CD4-positive, alpha-beta T cell (primary cell): ENCODE data around the gene SLC25A39. TPM values are rescaled to one million over a fixed set of nuclear protein-coding genes. Genes with fewer than 3 reads are reported as not detected.

Source experiments
- ATAC-seq: fragments of 200-7000 bp; cut with Tn5 transposase; one replicate; pipeline ENCODE4 v1.10.0; 2022; ENCODE audit warnings: mild to moderate bottlenecking; ENCODE audit not compliant: poor library complexity
- CTCF ChIA-PET: fragments of 350-600 bp; sonication (Branson Sonifier 250); formaldehyde crosslinking; loops from one replicate; lab custom pipeline; 2021; ENCODE audit warnings: antibody characterized with exemption, inconsistent platforms; lab: Charles Lee
- POLR2A ChIA-PET: fragments of 350-600 bp; sonication (Branson Sonifier 250); formaldehyde crosslinking; loops from one replicate; lab custom pipeline; 2021; ENCODE audit warnings: antibody characterized with exemption, inconsistent platforms; lab: Charles Lee
- DNase-seq, 14 experiments: peaks; one replicate each; pipeline ENCODE4 v3.0.0-alpha.2; 2013 to 2020; ENCODE audit warnings: mixed read lengths in 2 of 14
- H3K27ac ChIP-seq, 2 donors: one replicate each; pipeline versions ENCODE4 v1.5.1 to v1.7.0; 2013; ENCODE audit warnings: low read length in 2 of 2, low read depth in 1 of 2, mild to moderate bottlenecking in 1 of 2
- H3K27me3 ChIP-seq, 2 experiments: 1 replicate in 1 of 2; 2 replicates in 1 of 2; pipeline versions ENCODE4 v1.6.1 to v1.7.0; 2013; ENCODE audit warnings: low read length in 2 of 2, control low read depth in 1 of 2, mild to moderate bottlenecking in 1 of 2, moderate library complexity in 1 of 2; ENCODE audit not compliant: insufficient read depth in 2 of 2, control insufficient read depth in 1 of 2
- H3K36me3 ChIP-seq: one replicate; pipeline ENCODE4 v1.6.1; 2013; ENCODE audit warnings: low read length, control low read depth; ENCODE audit not compliant: insufficient read depth
- H3K4me1 ChIP-seq: one replicate; pipeline ENCODE4 v1.6.1; 2013; ENCODE audit warnings: low read length, control low read depth; ENCODE audit not compliant: insufficient read depth
- H3K4me3 ChIP-seq: one replicate; pipeline ENCODE4 v1.5.1; 2013; ENCODE audit warnings: mild to moderate bottlenecking, low read length, moderate library complexity
- H3K9me3 ChIP-seq, 2 experiments: 1 replicate in 1 of 2; 2 replicates in 1 of 2; pipeline versions ENCODE4 v1.6.1 to v1.7.0; 2013; ENCODE audit warnings: low read length in 2 of 2, mild to moderate bottlenecking in 2 of 2, control low read depth in 1 of 2, moderate library complexity in 1 of 2; ENCODE audit not compliant: control insufficient read depth in 1 of 2, insufficient read depth in 1 of 2
- H3K27ac Mint-ChIP-seq: one replicate; pipeline ENCODE4 v1.8.0; 2020; ENCODE audit warnings: mixed read lengths
- H3K27me3 Mint-ChIP-seq: one replicate; pipeline ENCODE4 v1.8.0; 2021; ENCODE audit warnings: mixed read lengths
- H3K36me3 Mint-ChIP-seq: one replicate; pipeline ENCODE4 v1.8.0; 2021; ENCODE audit warnings: low read depth, mixed read lengths
- H3K4me1 Mint-ChIP-seq: one replicate; pipeline ENCODE4 v1.8.0; 2021; ENCODE audit warnings: low read depth, mixed read lengths
- H3K4me3 Mint-ChIP-seq: one replicate; pipeline ENCODE4 v1.8.0; 2020; ENCODE audit warnings: mild to moderate bottlenecking, mixed read lengths
- H3K9me3 Mint-ChIP-seq: one replicate; pipeline ENCODE4 v1.8.0; 2020; ENCODE audit warnings: mixed read lengths
- intact Hi-C, 2 experiments: fragments of 100-400 bp; cut with DNase I in 1 of 2; cut with micrococcal nuclease in 1 of 2; formaldehyde crosslinking; loops; one replicate each; pipeline versions ENCODE4 v1.15.1 to v1.9.0; 2023 to 2025; cut with DNase I, micrococcal nuclease
- total RNA-seq, 174 experiments: library from RNA in 2 of 174; stranded (reverse) in 2 of 174; gene quantifications; one replicate each; pipeline ENCODE4 v1.2.3 and lab custom pipeline; 2021 to 2026
- TF ChIP-seq, protein P1 (sequence below): fragments of 200-600 bp; IDR thresholded peaks from one replicate; pipeline ENCODE4 v1.8.0; 2022; ENCODE audit warnings: antibody characterized with exemption, mild to moderate bottlenecking

Gene SLC25A39
- total RNA-seq, 2 experiments from 2014 or later = 55.5 to 65.5 TPM

DNA sequence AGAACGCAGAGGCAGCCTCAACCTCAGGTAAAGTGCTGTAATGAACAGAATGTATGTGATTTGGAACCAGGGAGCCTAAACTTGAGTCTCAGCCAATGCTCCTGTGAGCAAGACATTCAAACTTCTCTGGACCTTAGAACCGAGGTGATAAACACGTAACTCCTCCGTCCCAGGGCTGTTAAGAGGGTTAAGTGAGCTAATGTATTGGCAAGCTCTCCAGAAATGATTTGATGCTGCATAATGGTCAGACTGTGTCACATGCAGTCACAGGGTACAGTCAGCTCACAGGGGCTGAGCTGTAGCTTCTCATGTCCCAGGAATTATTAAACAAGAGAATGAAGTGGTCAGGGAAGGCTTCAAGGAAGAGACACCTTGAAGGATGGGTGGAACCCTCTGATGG is 46.6 kb downstream of the SLC25A39 start:
- Mint-ChIP-seq H3K9me3 (no peaks in the 10 kb centered on the region), H3K4me3 (no peak overlapping the region), H3K4me1 (no peaks in the 10 kb centered on the region), H3K36me3 (no peaks in the 10 kb centered on the region), H3K27me3 (peaks cover 9% of the 10 kb centered on the region), H3K27ac (no peak overlapping the region)
- Histone ChIP-seq H3K27ac (no peak overlapping the region), H3K27me3 (no peaks in the 10 kb centered on the region), H3K4me1 (peaks cover 13% of the 10 kb centered on the region), H3K9me3 (no peaks in the 10 kb centered on the region), H3K4me3 (no peak overlapping the region), H3K36me3 (no peaks in the 10 kb centered on the region)
- CTCF ChIA-PET = no interaction called here
- DNase-seq (no peak), ATAC-seq (no peak)
- POLR2A ChIA-PET = no interaction called here
- TF ChIP-seq, protein P1, sequence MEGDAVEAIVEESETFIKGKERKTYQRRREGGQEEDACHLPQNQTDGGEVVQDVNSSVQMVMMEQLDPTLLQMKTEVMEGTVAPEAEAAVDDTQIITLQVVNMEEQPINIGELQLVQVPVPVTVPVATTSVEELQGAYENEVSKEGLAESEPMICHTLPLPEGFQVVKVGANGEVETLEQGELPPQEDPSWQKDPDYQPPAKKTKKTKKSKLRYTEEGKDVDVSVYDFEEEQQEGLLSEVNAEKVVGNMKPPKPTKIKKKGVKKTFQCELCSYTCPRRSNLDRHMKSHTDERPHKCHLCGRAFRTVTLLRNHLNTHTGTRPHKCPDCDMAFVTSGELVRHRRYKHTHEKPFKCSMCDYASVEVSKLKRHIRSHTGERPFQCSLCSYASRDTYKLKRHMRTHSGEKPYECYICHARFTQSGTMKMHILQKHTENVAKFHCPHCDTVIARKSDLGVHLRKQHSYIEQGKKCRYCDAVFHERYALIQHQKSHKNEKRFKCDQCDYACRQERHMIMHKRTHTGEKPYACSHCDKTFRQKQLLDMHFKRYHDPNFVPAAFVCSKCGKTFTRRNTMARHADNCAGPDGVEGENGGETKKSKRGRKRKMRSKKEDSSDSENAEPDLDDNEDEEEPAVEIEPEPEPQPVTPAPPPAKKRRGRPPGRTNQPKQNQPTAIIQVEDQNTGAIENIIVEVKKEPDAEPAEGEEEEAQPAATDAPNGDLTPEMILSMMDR = no peak
- intact Hi-C loops = no loop called here

- Mint-ChIP-seq H3K36me3 (no peaks in the 10 kb centered on the region), H3K4me1 (no peaks in the 10 kb centered on the region), H3K9me3 (no peaks in the 10 kb centered on the region), H3K27ac (no peak overlapping the region), H3K4me3 (no peak overlapping the region), H3K27me3 (peaks cover 16% of the 10 kb centered on the region)
- TF ChIP-seq, protein P1 = no peak
- H3K27me3 ChIP-seq = no peaks in the 10 kb centered on the region
- H3K4me1 ChIP-seq = no peaks in the 10 kb centered on the region
- ChIA-PET CTCF (no interaction called here), POLR2A (interaction anchor here (1.1 kb wide), 1 partner anchor 43 kb away, joined by 3 read pairs; no protein-coding TSS in a partner anchor)
- H3K36me3 ChIP-seq = no peaks in the 10 kb centered on the region
- no peak for ATAC-seq
- DNase-seq = no peak
- H3K4me3 ChIP-seq = no peak overlapping the region
- intact Hi-C loops = no loop called here
- no peak overlapping the region for H3K27ac ChIP-seq
- no peaks in the 10 kb centered on the region for H3K9me3 ChIP-seq
These were observed 51.0 kb downstream of the SLC25A39 start for GRCh38 chr17:44273607-44274006.

- Histone ChIP-seq H3K27ac (no peak overlapping the region), H3K9me3 (no peaks in the 10 kb centered on the region), H3K4me3 (no peak overlapping the region), H3K27me3 (no peaks in the 10 kb centered on the region), H3K36me3 (no peaks in the 10 kb centered on the region), H3K4me1 (no peaks in the 10 kb centered on the region)
- POLR2A ChIA-PET = interaction anchor here (1.1 kb wide), 1 partner anchor 43 kb away, joined by 3 read pairs; no protein-coding TSS in a partner anchor
- CTCF ChIA-PET = no interaction called here
- H3K9me3 Mint-ChIP-seq = no peaks in the 10 kb centered on the region
- H3K27ac Mint-ChIP-seq = no peak overlapping the region
- intact Hi-C loops = no loop called here
- no peak for ATAC-seq
- no peak overlapping the region for H3K4me3 Mint-ChIP-seq
- no peaks in the 10 kb centered on the region for H3K36me3 Mint-ChIP-seq
- DNase-seq = no peak
- TF ChIP-seq, protein P1 = no peak
- H3K27me3 Mint-ChIP-seq = peaks cover 13% of the 10 kb centered on the region
- no peaks in the 10 kb centered on the region for H3K4me1 Mint-ChIP-seq
These were observed 51.7 kb downstream of the SLC25A39 start for GRCh38 chr17:44272954-44273353.
